Gastrocnemius medialis (tissue), 4 donors: Measurements from ENCODE around the gene THEMIS2. TPM values are rescaled to one million over a fixed set of nuclear protein-coding genes. Genes with fewer than 3 reads are reported as not detected.

ENCODE experiments used
- ATAC-seq, 2 donors: fragments of 150-250 bp; one replicate each; pipeline ENCODE4 v1.9.1; 2016
- DNase-seq, 2 donors: peaks; one replicate each; pipeline ENCODE4 v3.0.0-alpha.2; 2019
- H3K27ac ChIP-seq, 4 donors: fragments of 200-600 bp; sonication (generic); 1 replicate in 1 of 4; 2 replicates in 3 of 4; pipeline ENCODE4 v1.5.1; 2016 to 2018; ENCODE audit warnings: mild to moderate bottlenecking in 2 of 4, moderate library complexity in 1 of 4
- H3K27me3 ChIP-seq, 3 donors: fragments of 200-600 bp; sonication (generic) in 2 of 3; 1 replicate in 1 of 3; 2 replicates in 2 of 3; pipeline versions ENCODE4 v1.5.1 to v1.6.0; 2016 to 2019; ENCODE audit warnings: mild to moderate bottlenecking in 1 of 3, moderate library complexity in 1 of 3
- H3K36me3 ChIP-seq, 2 donors: fragments of 200-600 bp; sonication (generic) in 1 of 2; one replicate each; pipeline ENCODE4 v1.5.1; 2017 to 2018
- H3K4me1 ChIP-seq, 2 donors: fragments of 200-600 bp; sonication (generic) in 1 of 2; one replicate each; pipeline ENCODE4 v1.5.1; 2016 to 2017; ENCODE audit warnings: mild to moderate bottlenecking in 2 of 2
- H3K4me3 ChIP-seq, 4 donors: fragments of 200-600 bp; sonication (generic) in 3 of 4; 1 replicate in 1 of 4; 2 replicates in 3 of 4; pipeline ENCODE4 v1.5.1; 2016 to 2019; ENCODE audit warnings: mild to moderate bottlenecking in 2 of 4
- H3K9me3 ChIP-seq, 3 donors: fragments of 200-600 bp; sonication (generic) in 2 of 3; 1 replicate in 1 of 3; 2 replicates in 2 of 3; pipeline ENCODE4 v1.5.1; 2016 to 2019
- POLR2A ChIP-seq, 2 donors: fragments of 450-650 bp; IDR thresholded peaks; one replicate each; pipeline ENCODE4 v1.6.1; 2017; ENCODE audit warnings: antibody characterized with exemption in 2 of 2, mild to moderate bottlenecking in 2 of 2, moderate library complexity in 2 of 2
- in situ Hi-C, 4 donors: fragments of 200-750 bp; cut with MboI; loops; one replicate each; pipeline versions ENCODE4 v1.15.0 to v1.8.0; 2017; ENCODE audit warnings: low sequenced_read_pairs in 4 of 4
- intact Hi-C: fragments of 100-400 bp; cut with DNase I; formaldehyde crosslinking; loops from one replicate; pipeline ENCODE4 v1.15.1; 2023; ENCODE audit warnings: low total_unique reads
- total RNA-seq, 4 donors: library from RNA; depleted of rRNA; stranded (reverse); fragments of >200 nt; gene quantifications; one replicate each; pipeline versions ENCODE4 v1.1.0 to v1.2.3, GENCODE V29; 2016
- TF ChIP-seq, protein P1 (sequence below), 5 experiments: fragments of 450-650 bp in 3 of 5; fragments of 200-600 bp in 2 of 5; sonication (generic) in 2 of 5; IDR thresholded peaks in 4 of 5; conservative IDR thresholded peaks in 1 of 5; 1 replicate in 4 of 5; 2 replicates in 1 of 5; pipeline ENCODE4 v1.5.1; 2016 to 2019; ENCODE audit warnings: antibody characterized with exemption in 5 of 5, mild to moderate bottlenecking in 3 of 5, moderate library complexity in 3 of 5

The THEMIS2 gene
- total RNA-seq, 4 donors from 2014 or later = 2.3 to 10.8 (median 7.6) TPM

- H3K4me1 ChIP-seq = peaks cover 0 to 7% of the 10 kb centered on the region in 2 donors
Measured at GRCh38 chr1:27876341-27877114, 4.2 kb downstream of the THEMIS2 start.

GRCh38 chr1:27877115-27877416 is 4.7 kb downstream of the THEMIS2 start:
- in situ Hi-C loops = no loop called here
- no peaks in the 10 kb centered on the region for H3K9me3 ChIP-seq
- TF ChIP-seq, protein P1, sequence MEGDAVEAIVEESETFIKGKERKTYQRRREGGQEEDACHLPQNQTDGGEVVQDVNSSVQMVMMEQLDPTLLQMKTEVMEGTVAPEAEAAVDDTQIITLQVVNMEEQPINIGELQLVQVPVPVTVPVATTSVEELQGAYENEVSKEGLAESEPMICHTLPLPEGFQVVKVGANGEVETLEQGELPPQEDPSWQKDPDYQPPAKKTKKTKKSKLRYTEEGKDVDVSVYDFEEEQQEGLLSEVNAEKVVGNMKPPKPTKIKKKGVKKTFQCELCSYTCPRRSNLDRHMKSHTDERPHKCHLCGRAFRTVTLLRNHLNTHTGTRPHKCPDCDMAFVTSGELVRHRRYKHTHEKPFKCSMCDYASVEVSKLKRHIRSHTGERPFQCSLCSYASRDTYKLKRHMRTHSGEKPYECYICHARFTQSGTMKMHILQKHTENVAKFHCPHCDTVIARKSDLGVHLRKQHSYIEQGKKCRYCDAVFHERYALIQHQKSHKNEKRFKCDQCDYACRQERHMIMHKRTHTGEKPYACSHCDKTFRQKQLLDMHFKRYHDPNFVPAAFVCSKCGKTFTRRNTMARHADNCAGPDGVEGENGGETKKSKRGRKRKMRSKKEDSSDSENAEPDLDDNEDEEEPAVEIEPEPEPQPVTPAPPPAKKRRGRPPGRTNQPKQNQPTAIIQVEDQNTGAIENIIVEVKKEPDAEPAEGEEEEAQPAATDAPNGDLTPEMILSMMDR (IDR thresholded peaks at IDR 0.05 in 4 of 5, conservative IDR thresholded peaks at IDR 0.05 in 1 of 5) = no peak
- no peak for TF ChIP-seq POLR2A (IDR thresholded peaks at IDR 0.05)
- DNase-seq (no peak), ATAC-seq (no peak)
- no peaks in the 10 kb centered on the region for H3K36me3 ChIP-seq
- H3K4me1 ChIP-seq = peaks cover 0 to 7% of the 10 kb centered on the region in 2 donors
- H3K27me3 ChIP-seq = peaks cover 6 to 12% (median 12%) of the 10 kb centered on the region in 3 donors
- no peak overlapping the region for H3K4me3 ChIP-seq
- H3K27ac ChIP-seq = no peak overlapping the region
- intact Hi-C loops = no loop called here

More at GRCh38 chr1:27876341-27877114, 4.2 kb downstream of the THEMIS2 start:
- TF ChIP-seq, protein P1 (IDR thresholded peaks at IDR 0.05 in 4 of 5, conservative IDR thresholded peaks at IDR 0.05 in 1 of 5) = no peak
- TF ChIP-seq POLR2A (IDR thresholded peaks at IDR 0.05) = no peak
- ATAC-seq = no peak
- DNase-seq = no peak
- no peaks in the 10 kb centered on the region for H3K36me3 ChIP-seq
- H3K9me3 ChIP-seq = no peaks in the 10 kb centered on the region
- intact Hi-C loops (no loop called here), in situ Hi-C loops (no loop called here)
- H3K27me3 ChIP-seq = peaks cover 6 to 14% (median 12%) of the 10 kb centered on the region in 3 donors
- H3K4me3 ChIP-seq = no peak overlapping the region
- peak overlapping the region in 1 of 4 donors; percentile 56 for H3K27ac ChIP-seq

- Histone ChIP-seq H3K36me3 (no peaks in the 10 kb centered on the region), H3K27ac (no peak overlapping the region), H3K27me3 (peaks cover 2 to 6% (median 5%) of the 10 kb centered on the region in 3 donors), H3K4me1 (peaks cover 0 to 1% of the 10 kb centered on the region in 2 donors), H3K4me3 (no peak overlapping the region), H3K9me3 (no peaks in the 10 kb centered on the region)
- no peak for ATAC-seq
- DNase-seq = no peak
- no peak for TF ChIP-seq POLR2A (IDR thresholded peaks at IDR 0.05)
- TF ChIP-seq, protein P1 (IDR thresholded peaks at IDR 0.05 in 4 of 5, conservative IDR thresholded peaks at IDR 0.05 in 1 of 5) = no peak
- in situ Hi-C loops = no loop called here
- intact Hi-C loops = no loop called here
Measured at GRCh38 chr1:27878039-27878438, 5.7 kb downstream of the THEMIS2 start.

- Histone ChIP-seq H3K4me3 (no peak overlapping the region), H3K4me1 (no peaks in the 10 kb centered on the region), H3K27ac (no peak overlapping the region), H3K9me3 (no peaks in the 10 kb centered on the region), H3K27me3 (no peaks in the 10 kb centered on the region), H3K36me3 (no peaks in the 10 kb centered on the region)
- in situ Hi-C loops = no loop called here
- TF ChIP-seq, protein P1 (IDR thresholded peaks at IDR 0.05 in 4 of 5, conservative IDR thresholded peaks at IDR 0.05 in 1 of 5) = no peak
- TF ChIP-seq POLR2A (IDR thresholded peaks at IDR 0.05) = no peak
- ATAC-seq = no peak
- DNase-seq = no peak
- intact Hi-C loops = no loop called here
Measured at GRCh38 chr1:27878787-27879335, 6.5 kb downstream of the THEMIS2 start.
